Fibroblast of peridontal ligament (primary cell): Measurements from ENCODE around the gene DMRT1.
A peak's percentile ranks its signal among the peaks of the same experiment; 100 is the strongest.
"Not testable (repeated sequence)": the region's sequence is repeated elsewhere in the genome, so short reads cannot be mapped to it uniquely, and the experiment has no call there.

Experiments
- DNase-seq: peaks from one replicate; pipeline ENCODE4 v3.0.0-alpha.2; 2010; ENCODE audit errors: extremely low read depth

Gene DMRT1

DNA sequence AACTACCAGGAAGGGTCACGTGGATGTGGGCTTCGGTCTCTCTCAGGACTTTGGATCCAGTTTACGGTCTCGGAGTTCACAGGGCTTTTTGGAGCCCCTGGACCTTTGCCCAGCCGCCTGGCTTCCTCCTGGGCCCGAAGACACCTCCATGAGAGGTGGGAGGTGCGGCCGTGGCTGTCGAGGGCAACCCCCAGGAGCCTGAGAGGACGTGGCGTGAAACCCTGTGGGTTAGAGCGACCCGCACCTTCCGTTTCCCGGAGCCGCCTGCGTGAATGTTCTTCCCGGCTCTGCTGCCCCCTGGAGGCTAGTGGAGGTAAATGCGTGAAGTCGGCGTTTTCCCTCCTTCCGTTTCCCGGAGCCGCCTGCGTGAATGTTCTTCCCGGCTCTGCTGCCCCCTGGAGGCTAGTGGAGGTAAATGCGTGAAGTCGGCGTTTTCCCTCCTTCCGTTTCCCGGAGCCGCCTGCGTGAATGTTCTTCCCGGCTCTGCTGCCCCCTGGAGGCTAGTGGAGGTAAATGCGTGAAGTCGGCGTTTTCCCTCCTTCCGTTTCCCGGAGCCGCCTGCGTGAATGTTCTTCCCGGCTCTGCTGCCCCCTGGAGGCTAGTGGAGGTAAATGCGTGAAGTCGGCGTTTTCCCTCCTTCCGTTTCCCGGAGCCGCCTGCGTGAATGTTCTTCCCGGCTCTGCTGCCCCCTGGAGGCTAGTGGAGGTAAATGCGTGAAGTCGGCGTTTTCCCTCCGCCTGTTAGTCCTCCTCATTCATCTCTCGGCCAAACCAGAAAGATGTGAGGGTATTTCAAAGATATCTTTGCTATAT lies 157.0 kb downstream of the DMRT1 start:
- DNase-seq = not testable (repeated sequence)

DNA sequence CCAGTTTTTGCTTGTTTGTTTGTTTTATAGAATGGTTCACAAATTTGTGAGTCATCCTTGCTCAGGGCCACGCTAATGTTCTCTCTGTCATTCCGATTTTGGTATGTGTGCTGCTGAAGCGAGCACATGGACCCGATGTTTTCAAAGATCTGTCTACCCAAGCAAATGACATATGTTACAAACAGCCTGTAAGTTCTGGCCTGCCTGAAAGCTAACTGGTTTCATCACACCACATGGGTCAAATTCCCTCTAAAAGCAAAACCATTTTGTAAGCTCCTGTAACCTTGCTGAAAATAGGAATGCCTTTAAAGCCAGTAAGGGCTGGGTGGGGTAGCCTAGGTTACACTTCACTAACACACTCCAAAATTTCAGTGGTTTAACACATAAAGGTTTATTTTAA lies 160.3 kb downstream of the DMRT1 start:
- no peak for DNase-seq

DNA sequence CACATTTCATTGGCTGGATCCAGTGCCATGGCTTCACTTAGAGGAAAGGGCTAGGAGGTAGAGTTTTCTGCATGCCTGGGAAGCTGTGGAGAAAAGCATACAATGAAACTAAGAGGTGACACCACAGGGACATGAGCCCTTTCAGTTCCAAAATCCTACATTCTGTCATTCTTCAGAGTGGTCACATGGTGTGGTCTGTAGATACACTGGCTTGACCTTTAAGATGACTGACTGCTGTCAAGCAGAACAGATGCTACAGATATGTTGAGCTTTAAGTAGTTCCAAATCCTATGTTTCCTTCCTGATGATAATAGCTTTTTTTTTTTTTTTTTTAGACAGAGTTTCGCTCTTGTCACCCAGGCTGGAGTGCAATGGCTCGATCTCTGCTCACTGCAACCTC lies 161.2 kb downstream of the DMRT1 start:
- DNase-seq = no peak

DNA sequence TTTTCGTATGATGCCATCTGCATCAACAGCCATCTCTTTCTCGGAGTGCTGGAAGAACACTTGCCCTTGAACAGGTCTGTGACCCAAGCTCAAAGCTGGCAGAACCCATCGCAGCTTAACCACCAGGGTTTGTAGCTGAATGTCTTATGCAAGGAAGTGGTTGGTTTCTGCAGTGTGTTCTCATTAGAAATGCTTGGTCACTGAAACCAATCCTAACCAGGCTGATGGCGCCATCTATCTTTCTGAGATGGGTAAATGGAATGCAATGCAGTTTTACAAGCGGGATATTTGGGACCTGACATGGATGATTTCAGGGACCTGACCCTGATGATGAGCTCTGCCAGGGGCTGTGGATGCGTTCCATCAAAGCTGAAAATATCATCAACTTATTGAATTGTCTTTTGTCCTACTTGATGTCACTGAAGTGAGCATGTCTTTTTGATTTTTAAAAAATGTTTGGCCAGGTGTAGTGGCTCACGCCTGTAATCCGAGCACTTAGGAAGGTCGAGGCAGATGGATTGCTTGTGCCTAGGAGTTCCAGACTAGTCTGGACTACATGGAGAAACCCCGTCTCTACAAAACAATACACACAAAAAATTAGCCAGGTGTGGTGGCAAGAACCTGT lies 163.7 kb downstream of the DMRT1 start:
- peak; percentile 25 for DNase-seq

DNA sequence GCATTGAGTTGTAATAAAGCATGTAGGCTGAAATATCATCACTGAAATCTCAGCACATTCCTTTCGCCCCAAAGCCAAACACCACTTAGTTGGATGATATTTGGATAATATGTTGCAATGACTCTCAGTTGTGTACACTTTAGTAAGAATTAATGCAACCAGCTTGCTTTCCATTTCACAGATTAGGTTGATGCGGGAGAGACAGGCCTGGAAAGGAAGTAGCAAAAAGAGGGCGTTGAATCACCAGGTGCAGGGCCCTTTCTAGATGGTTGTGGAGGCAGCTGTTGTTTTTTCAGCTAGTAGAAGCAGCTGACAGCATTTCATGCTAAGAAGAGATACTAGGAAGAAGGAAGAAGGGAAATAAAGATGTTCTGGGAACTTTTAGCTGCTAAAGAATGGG lies 165.8 kb downstream of the DMRT1 start:
- no peak for DNase-seq

DNA sequence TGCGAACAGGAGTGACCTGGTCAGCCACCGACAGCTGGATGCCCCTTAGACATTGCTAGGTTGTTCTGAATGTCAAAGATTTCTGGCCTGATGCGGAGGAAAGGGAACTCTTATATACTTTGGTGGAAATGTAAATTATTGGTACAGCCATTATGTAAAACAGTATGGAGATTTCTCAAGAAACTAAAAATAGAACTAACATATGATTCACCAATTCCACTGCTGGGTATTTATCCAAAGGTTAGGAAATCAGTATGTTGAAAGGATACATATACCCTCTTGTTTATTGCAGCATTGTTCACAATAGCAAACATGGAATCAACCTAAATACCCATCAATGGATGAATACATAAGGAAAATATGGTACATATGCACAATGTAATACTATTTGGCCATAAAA lies 166.7 kb downstream of the DMRT1 start:
- DNase-seq = peak; percentile 10

DNA sequence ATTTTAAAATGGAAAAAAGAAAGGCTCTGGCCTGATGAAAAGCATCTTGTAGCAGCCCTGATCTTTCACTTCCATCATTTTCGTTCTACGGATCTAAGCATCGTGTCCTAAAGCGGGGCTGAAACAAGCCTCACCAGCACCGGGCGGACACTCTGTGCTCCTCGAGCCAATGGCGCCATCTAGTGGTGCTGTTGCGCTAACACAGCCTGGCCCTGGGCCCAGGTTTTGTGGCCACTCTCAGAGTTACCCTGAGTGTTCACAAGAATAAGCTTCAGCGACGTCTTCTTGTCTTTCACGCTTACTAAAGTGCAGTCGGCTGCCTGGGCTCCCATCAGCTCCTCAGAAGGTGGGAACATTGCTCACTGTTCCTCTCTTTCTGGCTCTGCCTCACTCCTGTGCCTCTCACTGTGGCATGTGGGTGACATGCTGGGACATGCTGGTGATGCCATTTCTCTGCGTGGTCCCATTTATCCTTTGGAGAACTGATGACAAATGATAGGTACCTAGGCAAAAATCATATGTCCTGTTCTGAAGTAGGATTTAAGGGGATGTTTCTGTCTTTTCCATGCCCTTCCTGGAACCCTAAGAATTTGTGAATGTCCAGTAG lies 167.7 kb downstream of the DMRT1 start:
- DNase-seq = peak; percentile 63

DNA sequence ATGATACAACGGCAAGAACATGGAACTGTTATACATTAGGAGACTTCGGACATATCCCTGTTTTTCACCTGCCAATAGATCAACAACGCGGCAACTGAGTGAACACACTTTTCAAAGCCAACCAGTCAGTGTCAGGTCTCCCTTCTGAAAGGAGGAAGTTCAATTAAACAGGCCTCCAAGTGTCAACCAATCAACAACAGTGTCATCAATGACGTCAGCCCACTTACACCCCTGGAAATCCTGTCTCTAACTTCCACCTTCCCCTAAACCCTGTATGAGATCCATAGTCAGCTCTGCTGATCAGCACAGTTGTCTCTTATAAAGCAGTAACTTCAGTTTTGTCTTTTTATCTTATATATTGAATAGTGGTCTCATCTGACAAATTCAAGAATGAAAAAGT lies 171.5 kb downstream of the DMRT1 start:
- no peak for DNase-seq

DNA sequence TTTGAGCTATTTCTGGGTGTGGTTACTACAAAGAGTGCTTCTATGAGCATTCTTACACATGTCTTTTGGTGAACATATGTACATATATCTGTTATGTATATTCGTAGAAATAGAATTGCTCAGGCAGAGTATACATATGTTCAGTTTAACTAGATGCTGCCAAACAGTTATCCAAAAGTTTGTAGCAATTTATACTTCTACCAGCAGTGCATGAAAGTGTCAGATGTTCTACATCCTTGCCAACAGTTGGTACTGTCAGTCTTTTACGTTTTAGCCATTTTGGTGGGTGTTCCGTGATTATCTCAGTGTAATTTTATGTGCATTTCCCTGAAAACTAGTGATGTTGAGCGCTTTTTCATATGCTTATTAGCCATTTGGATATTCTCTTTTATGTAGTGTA lies 172.7 kb downstream of the DMRT1 start:
- no peak for DNase-seq

DNA sequence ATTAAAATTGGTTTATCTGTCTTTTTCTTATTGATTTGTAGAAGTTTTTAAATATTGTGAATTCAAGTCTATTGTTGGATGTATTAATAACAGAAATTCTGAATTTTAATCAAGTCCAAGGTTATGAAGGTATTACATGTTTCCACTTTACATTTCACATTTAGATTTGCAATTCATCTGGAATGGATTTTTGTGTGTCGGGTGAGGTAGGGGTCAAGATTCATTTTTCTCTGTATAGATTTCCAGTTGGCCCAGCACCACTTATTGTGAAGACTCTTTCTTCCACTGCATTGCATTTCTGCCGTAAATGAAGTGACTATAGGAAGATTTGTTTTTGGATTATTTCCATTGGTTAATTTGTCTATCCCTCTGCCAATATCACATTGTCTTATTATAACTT lies 173.1 kb downstream of the DMRT1 start:
- no peak for DNase-seq

DNA sequence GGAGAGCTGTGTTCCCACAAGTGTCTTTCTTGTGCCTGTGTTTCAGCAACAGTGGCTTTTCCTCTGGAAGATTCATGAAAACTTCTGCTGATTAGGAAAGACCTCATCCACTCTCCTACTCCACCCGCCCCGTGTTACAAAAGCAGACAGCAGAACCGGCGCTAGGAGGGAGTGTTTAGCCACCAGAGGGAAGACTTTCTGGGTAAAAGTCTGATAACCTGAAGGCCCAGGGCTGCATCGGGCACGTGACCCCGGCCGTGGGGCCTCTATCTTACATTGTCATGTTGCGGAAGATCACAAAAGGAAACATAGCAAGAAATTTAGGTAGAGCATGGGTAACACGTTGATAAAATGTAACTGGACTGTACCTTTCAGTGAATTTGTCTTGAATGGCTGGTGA lies 176.6 kb downstream of the DMRT1 start:
- no peak for DNase-seq
